Uterus (tissue), 2 donors: Measurements from ENCODE around the gene GLP1R.

Experiments
- CTCF ChIP-seq, 4 experiments: fragments of 200-600 bp in 2 of 4; fragments of 450-650 bp in 2 of 4; sonication (generic) in 2 of 4; IDR thresholded peaks; one replicate each; pipeline ENCODE4 v1.5.1; 2016 to 2019; ENCODE audit warnings: antibody characterized with exemption in 4 of 4, mild to moderate bottlenecking in 2 of 4, moderate library complexity in 1 of 4
- POLR2A ChIP-seq, 2 donors: fragments of 450-650 bp; IDR thresholded peaks; one replicate each; pipeline ENCODE4 v1.6.1; 2016; ENCODE audit warnings: antibody characterized with exemption in 2 of 2, mild to moderate bottlenecking in 1 of 2, moderate library complexity in 1 of 2

GRCh38 chr6:39044181-39044580 lies 4.4 kb upstream of the GLP1R start:
- TF ChIP-seq CTCF (IDR thresholded peaks at IDR 0.05) (no peak), POLR2A (IDR thresholded peaks at IDR 0.05) (no peak)
